Erythroblast (primary cell): ENCODE measurements around the gene ALG14.

ENCODE experiments used
- GATA1 ChIP-seq: IDR thresholded peaks from 2 replicates; pipeline ENCODE4 v1.6.1; 2011; ENCODE audit warnings: low read depth, mild to moderate bottlenecking, control low read depth, low read length, moderate library complexity
- POLR2A ChIP-seq: IDR thresholded peaks from 2 replicates; pipeline ENCODE4 v1.6.1; 2011; ENCODE audit warnings: mild to moderate bottlenecking, low read length

DNA sequence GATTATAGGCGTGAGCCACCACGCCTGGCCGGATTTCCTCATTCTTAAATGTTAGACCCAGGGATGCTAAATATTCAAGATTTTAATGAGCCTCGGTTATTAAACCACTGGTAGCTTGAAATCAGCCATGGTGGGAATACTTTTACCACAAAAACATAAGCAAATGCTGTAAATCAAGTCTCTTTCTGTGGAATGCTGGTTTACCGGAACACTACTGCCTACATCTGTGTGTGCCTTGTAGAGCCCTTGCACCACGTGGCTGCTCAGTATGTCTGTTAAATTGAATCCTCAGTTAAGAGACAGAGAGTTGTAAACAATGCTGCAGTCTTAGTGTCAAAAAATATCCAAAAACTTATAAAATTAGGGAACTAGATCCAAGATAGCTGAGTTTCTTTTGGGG, 119.0 kb downstream of the ALG14 start:
- TF ChIP-seq POLR2A (no peak), GATA1 (no peak)
